GM10266 (cell line): ENCODE measurements around the gene VARS2.

Experiments used
- DNase-seq: peaks from one replicate; pipeline ENCODE4 v3.0.0; 2012; ENCODE audit errors: extremely low spot score
- TF ChIP-seq, protein P1 (sequence below): IDR thresholded peaks from 2 replicates; pipeline ENCODE4 v1.5.1; 2012; ENCODE audit warnings: mild to moderate bottlenecking, low read depth; ENCODE audit not compliant: control insufficient read depth, insufficient read depth; ENCODE audit errors: missing control alignments

Gene VARS2

GRCh38 chr6:30974490-30975252 is 60.6 kb downstream of the VARS2 start:
- DNase-seq = no peak
- TF ChIP-seq, protein P1, sequence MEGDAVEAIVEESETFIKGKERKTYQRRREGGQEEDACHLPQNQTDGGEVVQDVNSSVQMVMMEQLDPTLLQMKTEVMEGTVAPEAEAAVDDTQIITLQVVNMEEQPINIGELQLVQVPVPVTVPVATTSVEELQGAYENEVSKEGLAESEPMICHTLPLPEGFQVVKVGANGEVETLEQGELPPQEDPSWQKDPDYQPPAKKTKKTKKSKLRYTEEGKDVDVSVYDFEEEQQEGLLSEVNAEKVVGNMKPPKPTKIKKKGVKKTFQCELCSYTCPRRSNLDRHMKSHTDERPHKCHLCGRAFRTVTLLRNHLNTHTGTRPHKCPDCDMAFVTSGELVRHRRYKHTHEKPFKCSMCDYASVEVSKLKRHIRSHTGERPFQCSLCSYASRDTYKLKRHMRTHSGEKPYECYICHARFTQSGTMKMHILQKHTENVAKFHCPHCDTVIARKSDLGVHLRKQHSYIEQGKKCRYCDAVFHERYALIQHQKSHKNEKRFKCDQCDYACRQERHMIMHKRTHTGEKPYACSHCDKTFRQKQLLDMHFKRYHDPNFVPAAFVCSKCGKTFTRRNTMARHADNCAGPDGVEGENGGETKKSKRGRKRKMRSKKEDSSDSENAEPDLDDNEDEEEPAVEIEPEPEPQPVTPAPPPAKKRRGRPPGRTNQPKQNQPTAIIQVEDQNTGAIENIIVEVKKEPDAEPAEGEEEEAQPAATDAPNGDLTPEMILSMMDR = no peak
